Uterus (tissue), 4 donors: Measurements from ENCODE around the gene KLC1. TPM values are rescaled to one million over a fixed set of nuclear protein-coding genes. Genes with fewer than 3 reads are reported as not detected.

Source experiments
- DNase-seq, 2 donors: peaks; one replicate each; pipeline ENCODE4 v3.0.0-alpha.2; 2019 to 2020
- H3K27ac ChIP-seq, 2 donors: fragments of 200-600 bp; sonication (generic); 1 replicate in 1 of 2; 2 replicates in 1 of 2; pipeline ENCODE4 v1.5.1; 2016 to 2018
- H3K27me3 ChIP-seq, 2 donors: fragments of 200-600 bp; sonication (generic); one replicate each; pipeline ENCODE4 v1.5.1; 2018 to 2019; ENCODE audit warnings: control low read depth in 1 of 2
- H3K36me3 ChIP-seq, 2 donors: fragments of 200-600 bp; sonication (generic); one replicate each; pipeline ENCODE4 v1.5.1; 2019; ENCODE audit warnings: control low read depth in 1 of 2
- H3K4me1 ChIP-seq, 2 donors: fragments of 200-600 bp; sonication (generic); one replicate each; pipeline ENCODE4 v1.5.1; 2018 to 2019; ENCODE audit warnings: control low read depth in 1 of 2
- H3K4me3 ChIP-seq, 2 donors: fragments of 200-600 bp; sonication (generic); 1 replicate in 1 of 2; 2 replicates in 1 of 2; pipeline ENCODE4 v1.5.1; 2018 to 2019; ENCODE audit warnings: mild to moderate bottlenecking in 1 of 2
- H3K9me3 ChIP-seq, 2 donors: fragments of 200-600 bp; sonication (generic); one replicate each; pipeline ENCODE4 v1.5.1; 2019; ENCODE audit warnings: control low read depth in 1 of 2
- CTCF ChIP-seq, 4 experiments: fragments of 200-600 bp in 2 of 4; fragments of 450-650 bp in 2 of 4; sonication (generic) in 2 of 4; IDR thresholded peaks; one replicate each; pipeline ENCODE4 v1.5.1; 2016 to 2019; ENCODE audit warnings: antibody characterized with exemption in 4 of 4, mild to moderate bottlenecking in 2 of 4, moderate library complexity in 1 of 4
- POLR2A ChIP-seq, 2 donors: fragments of 450-650 bp; IDR thresholded peaks; one replicate each; pipeline ENCODE4 v1.6.1; 2016; ENCODE audit warnings: antibody characterized with exemption in 2 of 2, mild to moderate bottlenecking in 1 of 2, moderate library complexity in 1 of 2
- intact Hi-C: fragments of 100-400 bp; cut with DNase I; formaldehyde crosslinking; loops from one replicate; pipeline ENCODE4 v1.15.1; 2023; ENCODE audit warnings: low total_unique reads
- total RNA-seq, 4 donors: library from RNA; depleted of rRNA in 3 of 4; stranded (reverse); fragments of >200 nt in 3 of 4; gene quantifications; one replicate each; pipeline versions ENCODE4 v1.1.0 to v1.2.4, GENCODE V29; 2014 to 2023
- donor health status: DM: yes; HTN: yes; CAD: no.

Gene KLC1
- total RNA-seq, 4 donors from 2014 or later: 130 to 459 (median 285) TPM

GRCh38 chr14:103671911-103672310 is 42.9 kb downstream of the KLC1 start:
- Histone ChIP-seq H3K27me3 (no peaks in the 10 kb centered on the region), H3K36me3 (no peaks in the 10 kb centered on the region), H3K4me1 (no peaks in the 10 kb centered on the region), H3K27ac (no peak overlapping the region), H3K4me3 (no peak overlapping the region), H3K9me3 (no peaks in the 10 kb centered on the region)
- intact Hi-C loops: no loop called here
- TF ChIP-seq CTCF (IDR thresholded peaks at IDR 0.05) (no peak), POLR2A (IDR thresholded peaks at IDR 0.05) (no peak)
- DNase-seq: no peak

GRCh38 chr14:103675957-103676356 is 46.9 kb downstream of the KLC1 start:
- DNase-seq: no peak
- Histone ChIP-seq H3K27me3 (no peaks in the 10 kb centered on the region), H3K9me3 (no peaks in the 10 kb centered on the region), H3K27ac (no peak overlapping the region), H3K36me3 (no peaks in the 10 kb centered on the region), H3K4me1 (no peaks in the 10 kb centered on the region), H3K4me3 (no peak overlapping the region)
- intact Hi-C loops: no loop called here
- TF ChIP-seq CTCF (IDR thresholded peaks at IDR 0.05): no peak
- no peak for TF ChIP-seq POLR2A (IDR thresholded peaks at IDR 0.05)

- H3K4me1 ChIP-seq: no peaks in the 10 kb centered on the region
- no peaks in the 10 kb centered on the region for H3K36me3 ChIP-seq
- no peaks in the 10 kb centered on the region for H3K9me3 ChIP-seq
- no peak overlapping the region for H3K27ac ChIP-seq
- no peak overlapping the region for H3K4me3 ChIP-seq
- TF ChIP-seq CTCF (IDR thresholded peaks at IDR 0.05) (no peak), POLR2A (IDR thresholded peaks at IDR 0.05) (no peak)
- no peak for DNase-seq
- intact Hi-C loops: no loop called here
- no peaks in the 10 kb centered on the region for H3K27me3 ChIP-seq
Measured at GRCh38 chr14:103676881-103677675, 48.1 kb downstream of the KLC1 start.

- H3K9me3 ChIP-seq: no peaks in the 10 kb centered on the region
- H3K27ac ChIP-seq: no peak overlapping the region
- no peaks in the 10 kb centered on the region for H3K4me1 ChIP-seq
- H3K36me3 ChIP-seq: no peaks in the 10 kb centered on the region
- no peak for DNase-seq
- intact Hi-C loops: no loop called here
- no peaks in the 10 kb centered on the region for H3K27me3 ChIP-seq
- no peak overlapping the region for H3K4me3 ChIP-seq
- TF ChIP-seq CTCF (IDR thresholded peaks at IDR 0.05): peak; percentile 13 to 26 (median 22)
- no peak for TF ChIP-seq POLR2A (IDR thresholded peaks at IDR 0.05)
Measured at GRCh38 chr14:103679351-103679750, 50.3 kb downstream of the KLC1 start.

GRCh38 chr14:103680491-103681231 is 51.6 kb downstream of the KLC1 start:
- Histone ChIP-seq H3K36me3 (no peaks in the 10 kb centered on the region), H3K9me3 (no peaks in the 10 kb centered on the region), H3K27ac (no peak overlapping the region), H3K4me3 (no peak overlapping the region), H3K4me1 (no peaks in the 10 kb centered on the region), H3K27me3 (no peaks in the 10 kb centered on the region)
- no peak for DNase-seq
- TF ChIP-seq CTCF (IDR thresholded peaks at IDR 0.05): no peak
- no peak for TF ChIP-seq POLR2A (IDR thresholded peaks at IDR 0.05)
- intact Hi-C loops: no loop called here
